ENCODE results near the gene MROH7. TPM values are rescaled to one million over a fixed set of nuclear protein-coding genes. Genes with fewer than 3 reads are reported as not detected.
"Not testable (repeated sequence)": the region's sequence is repeated elsewhere in the genome, so short reads cannot be mapped to it uniquely, and the experiment has no call there.

MROH7 gene
- total RNA-seq, 1 experiment from 2014 or later, result not detected

DNA sequence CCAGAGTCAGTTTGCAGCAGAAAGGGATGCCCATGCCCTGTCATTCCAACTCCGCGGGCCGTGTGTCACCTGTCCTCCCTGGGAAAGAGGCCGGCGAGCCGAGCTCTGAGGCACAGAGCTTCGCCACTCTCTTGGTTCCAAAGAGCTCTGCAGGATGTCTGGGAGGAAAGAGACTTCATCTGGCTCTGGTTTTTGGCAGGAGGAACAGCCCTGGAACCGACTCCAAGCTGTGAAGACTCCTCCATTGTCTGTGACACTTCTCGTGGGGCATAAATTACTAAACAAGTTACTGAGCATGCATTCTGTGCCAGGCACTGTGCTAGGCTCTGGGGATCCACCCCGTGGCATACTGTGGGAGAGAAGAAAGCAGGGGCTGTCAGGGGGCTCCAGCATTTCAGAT lies 14.4 kb upstream of the MROH7 start:
- Histone ChIP-seq H3K9me3 (ENCODE audit: insufficient read depth, low read depth) (no peaks in the 10 kb centered on the region), H3K27ac (no peak overlapping the region), H3K9me2 (ENCODE audit: insufficient read depth) (no peaks in the 10 kb centered on the region), H3K36me3 (ENCODE audit: low read depth) (no peaks in the 10 kb centered on the region), H3K4me2 (no peak overlapping the region), H3K27me3 (ENCODE audit: insufficient read depth, low read depth) (peaks cover 44% of the 10 kb centered on the region), H3K79me2 (ENCODE audit: low read depth) (no peaks in the 10 kb centered on the region), H3K4me3 (no peak overlapping the region), H3K4me1 (replicated peaks; ENCODE audit: insufficient read depth) (no peaks in the 10 kb centered on the region), H2AFZ (no peak overlapping the region), H3F3A (ENCODE audit: insufficient read depth, low read depth) (no peaks in the 10 kb centered on the region), H4K20me1 (ENCODE audit: insufficient read depth) (no peaks in the 10 kb centered on the region)
- BruUV-seq (replicated peaks), result no TSS peak
- TF ChIP-seq EZH2 (IDR thresholded peaks at IDR 0.05; ENCODE audit: low read depth), result no peak
- TF ChIP-seq, protein P1, sequence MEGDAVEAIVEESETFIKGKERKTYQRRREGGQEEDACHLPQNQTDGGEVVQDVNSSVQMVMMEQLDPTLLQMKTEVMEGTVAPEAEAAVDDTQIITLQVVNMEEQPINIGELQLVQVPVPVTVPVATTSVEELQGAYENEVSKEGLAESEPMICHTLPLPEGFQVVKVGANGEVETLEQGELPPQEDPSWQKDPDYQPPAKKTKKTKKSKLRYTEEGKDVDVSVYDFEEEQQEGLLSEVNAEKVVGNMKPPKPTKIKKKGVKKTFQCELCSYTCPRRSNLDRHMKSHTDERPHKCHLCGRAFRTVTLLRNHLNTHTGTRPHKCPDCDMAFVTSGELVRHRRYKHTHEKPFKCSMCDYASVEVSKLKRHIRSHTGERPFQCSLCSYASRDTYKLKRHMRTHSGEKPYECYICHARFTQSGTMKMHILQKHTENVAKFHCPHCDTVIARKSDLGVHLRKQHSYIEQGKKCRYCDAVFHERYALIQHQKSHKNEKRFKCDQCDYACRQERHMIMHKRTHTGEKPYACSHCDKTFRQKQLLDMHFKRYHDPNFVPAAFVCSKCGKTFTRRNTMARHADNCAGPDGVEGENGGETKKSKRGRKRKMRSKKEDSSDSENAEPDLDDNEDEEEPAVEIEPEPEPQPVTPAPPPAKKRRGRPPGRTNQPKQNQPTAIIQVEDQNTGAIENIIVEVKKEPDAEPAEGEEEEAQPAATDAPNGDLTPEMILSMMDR (conservative IDR thresholded peaks at IDR 0.05), result no peak
- no peak for DNase-seq
- intact Hi-C loops (cut with micrococcal nuclease; ENCODE audit: unreplicated experiment), result no loop called here
- ChIA-PET POLR2A (ENCODE audit: unreplicated experiment) (no interaction called here), CTCF (no interaction called here)

DNA sequence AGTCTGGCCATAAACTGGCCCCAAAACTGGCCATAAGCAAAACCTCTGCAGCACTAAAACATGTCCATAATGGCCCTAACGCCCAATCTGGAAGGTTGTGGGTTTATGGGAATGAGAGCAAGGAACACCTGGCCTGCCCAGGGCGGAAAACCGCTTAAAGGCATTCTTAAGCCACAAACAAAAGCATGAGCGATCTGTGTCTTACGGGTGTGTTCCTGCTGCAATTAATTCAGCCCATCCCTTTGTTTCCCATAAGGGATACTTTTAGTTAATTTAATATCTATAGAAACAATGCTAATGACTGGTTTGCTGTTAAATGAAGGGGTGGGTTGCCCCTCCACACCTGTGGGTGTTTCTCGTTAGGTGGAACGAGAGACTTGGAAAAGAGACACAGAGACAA lies 5.8 kb upstream of the MROH7 start:
- CTCF ChIA-PET; H4K20me1 ChIP-seq (ENCODE audit: insufficient read depth); DNase-seq; H3K9me2 ChIP-seq (ENCODE audit: insufficient read depth); H3K9me3 ChIP-seq (ENCODE audit: insufficient read depth, low read depth); H3K4me1 ChIP-seq (replicated peaks; ENCODE audit: insufficient read depth); POLR2A ChIA-PET (ENCODE audit: unreplicated experiment); H3K4me2 ChIP-seq; H3K36me3 ChIP-seq (ENCODE audit: low read depth); H3F3A ChIP-seq (ENCODE audit: insufficient read depth, low read depth); H3K79me2 ChIP-seq (ENCODE audit: low read depth); H3K27ac ChIP-seq; H2AFZ ChIP-seq; intact Hi-C loops (cut with micrococcal nuclease; ENCODE audit: unreplicated experiment); H3K4me3 ChIP-seq; BruUV-seq (replicated peaks): not testable (repeated sequence)
- H3K27me3 ChIP-seq (ENCODE audit: insufficient read depth, low read depth), result peaks cover 66% of the 10 kb centered on the region

GRCh38 chr1:54636461-54637446 lies 4.8 kb upstream of the MROH7 start:
- CTCF ChIA-PET; BruUV-seq (replicated peaks): not testable (repeated sequence)

DNA sequence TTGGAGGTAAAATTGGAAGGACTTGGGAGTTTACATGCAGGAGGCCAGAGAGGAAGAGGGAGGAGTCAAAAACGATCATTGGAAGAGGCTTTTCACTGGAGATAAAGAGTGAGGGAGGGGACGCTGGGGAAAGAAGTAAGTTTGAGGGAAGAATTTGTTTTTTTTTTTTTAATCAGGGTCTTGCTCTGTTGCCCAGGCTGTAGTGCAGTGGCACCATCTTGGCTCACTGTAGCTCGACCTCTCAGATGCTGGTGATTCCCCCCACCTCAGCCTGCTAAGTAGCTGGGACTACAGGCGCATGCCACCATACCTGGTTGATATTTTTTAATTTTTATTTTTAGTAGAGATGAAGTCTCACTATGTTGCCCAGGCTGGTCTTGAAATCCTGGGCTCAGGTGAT lies 1.2 kb upstream of the MROH7 start:
- H3K27ac ChIP-seq, result no peak overlapping the region
- no peak overlapping the region for H2AFZ ChIP-seq
- no peak overlapping the region for H3K4me2 ChIP-seq
- CTCF ChIA-PET, result no interaction called here
- no peaks in the 10 kb centered on the region for H3F3A ChIP-seq (ENCODE audit: insufficient read depth, low read depth)
- no peaks in the 10 kb centered on the region for H3K36me3 ChIP-seq (ENCODE audit: low read depth)
- TF ChIP-seq EZH2 (IDR thresholded peaks at IDR 0.05; ENCODE audit: low read depth), result no peak
- no peaks in the 10 kb centered on the region for H3K9me2 ChIP-seq (ENCODE audit: insufficient read depth)
- H3K27me3 ChIP-seq (ENCODE audit: insufficient read depth, low read depth), result peaks cover 26% of the 10 kb centered on the region
- no peak overlapping the region for H3K4me3 ChIP-seq
- no peaks in the 10 kb centered on the region for H3K79me2 ChIP-seq (ENCODE audit: low read depth)
- H4K20me1 ChIP-seq (ENCODE audit: insufficient read depth), result no peaks in the 10 kb centered on the region
- no peak for DNase-seq
- intact Hi-C loops (cut with micrococcal nuclease; ENCODE audit: unreplicated experiment), result no loop called here
- no peaks in the 10 kb centered on the region for H3K4me1 ChIP-seq (replicated peaks; ENCODE audit: insufficient read depth)
- POLR2A ChIA-PET (ENCODE audit: unreplicated experiment), result no interaction called here
- BruUV-seq (replicated peaks), result no TSS peak
- H3K9me3 ChIP-seq (ENCODE audit: insufficient read depth, low read depth), result no peaks in the 10 kb centered on the region; the same call in 1 of the 2 replicates

More at GRCh38 chr1:54636461-54637446, 4.8 kb upstream of the MROH7 start:
- H2AFZ ChIP-seq; H3K4me2 ChIP-seq; H3K27ac ChIP-seq; H3K9me3 ChIP-seq (ENCODE audit: insufficient read depth, low read depth); H3K4me1 ChIP-seq (replicated peaks; ENCODE audit: insufficient read depth); H3K79me2 ChIP-seq (ENCODE audit: low read depth); intact Hi-C loops (cut with micrococcal nuclease; ENCODE audit: unreplicated experiment); H3K4me3 ChIP-seq; DNase-seq; H3K9me2 ChIP-seq (ENCODE audit: insufficient read depth); POLR2A ChIA-PET (ENCODE audit: unreplicated experiment); H3K36me3 ChIP-seq (ENCODE audit: low read depth); H4K20me1 ChIP-seq (ENCODE audit: insufficient read depth); H3F3A ChIP-seq (ENCODE audit: insufficient read depth, low read depth): not testable (repeated sequence)
- peaks cover 58% of the 10 kb centered on the region for H3K27me3 ChIP-seq (ENCODE audit: insufficient read depth, low read depth)

All from PC-9 (cell line).